ENCODE results near the gene STK17B. TPM values are rescaled to one million over a fixed set of nuclear protein-coding genes. Genes with fewer than 3 reads are reported as not detected.

The STK17B gene
- polyA plus RNA-seq, 2 donors = 2.2 to 2.9 TPM

DNA sequence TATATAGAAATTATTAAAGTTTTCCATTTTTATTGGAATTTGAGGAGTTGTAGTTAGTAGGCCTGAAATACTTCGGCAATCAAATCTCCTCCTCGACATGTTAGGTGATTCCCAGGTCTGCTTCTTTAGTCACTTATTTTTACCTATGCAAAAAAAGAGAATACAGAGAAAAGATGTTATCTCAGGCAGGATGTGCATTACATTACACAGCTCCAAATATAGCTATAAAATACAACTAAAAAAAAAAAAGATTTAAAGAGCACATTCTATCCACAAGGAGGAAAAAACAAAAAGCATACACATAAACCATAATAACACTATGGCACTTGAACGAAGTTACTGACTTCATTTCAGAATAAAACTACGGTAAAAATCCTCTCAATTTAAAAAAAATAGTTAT is 8.1 kb downstream of the STK17B start:
- Histone ChIP-seq H3K9me3 (ENCODE audit: control insufficient read depth in 2 of 2, insufficient read depth in 1 of 2, low read depth in 1 of 2, low read length in 1 of 2) (no peaks in the 10 kb centered on the region), H3K27ac (ENCODE audit: low read depth in 2 of 2, low read length in 1 of 2) (no peak overlapping the region), H3K36me3 (ENCODE audit: control insufficient read depth in 2 of 2, insufficient read depth in 2 of 2, low read length in 1 of 2) (no peaks in the 10 kb centered on the region), H3K4me1 (ENCODE audit: control insufficient read depth in 2 of 2, insufficient read depth in 2 of 2, low read length in 1 of 2) (no peaks in the 10 kb centered on the region), H3K4me3 (ENCODE audit: low read depth in 1 of 2, low read length in 2 of 2) (no peak overlapping the region), H3K27me3 (ENCODE audit: control insufficient read depth in 1 of 2, insufficient read depth in 2 of 2, low read length in 2 of 2) (no peaks in the 10 kb centered on the region)
- 65 to 70% methylated on average over 4 of the region's 4 CpGs for WGBS, 2 donors

GRCh38 chr2:196162586-196163175 is 8.7 kb downstream of the STK17B start:
- Histone ChIP-seq H3K27ac (ENCODE audit: low read depth in 2 of 2, low read length in 1 of 2) (peak overlapping the region in 1 of 2 donors; percentile 29), H3K27me3 (ENCODE audit: control insufficient read depth in 1 of 2, insufficient read depth in 2 of 2, low read length in 2 of 2) (no peaks in the 10 kb centered on the region), H3K36me3 (ENCODE audit: control insufficient read depth in 2 of 2, insufficient read depth in 2 of 2, low read length in 1 of 2) (no peaks in the 10 kb centered on the region), H3K9me3 (ENCODE audit: control insufficient read depth in 2 of 2, insufficient read depth in 1 of 2, low read depth in 1 of 2, low read length in 1 of 2) (no peaks in the 10 kb centered on the region), H3K4me3 (ENCODE audit: low read depth in 1 of 2, low read length in 2 of 2) (no peak overlapping the region), H3K4me1 (ENCODE audit: control insufficient read depth in 2 of 2, insufficient read depth in 2 of 2, low read length in 1 of 2) (no peaks in the 10 kb centered on the region)
- 83 to 91% methylated on average over 6 of the region's 6 CpGs for WGBS, 2 donors

GRCh38 chr2:196160946-196161345 is 10.4 kb downstream of the STK17B start:
- Histone ChIP-seq H3K4me3 (ENCODE audit: low read depth in 1 of 2, low read length in 2 of 2) (no peak overlapping the region), H3K4me1 (ENCODE audit: control insufficient read depth in 2 of 2, insufficient read depth in 2 of 2, low read length in 1 of 2) (no peaks in the 10 kb centered on the region), H3K27ac (ENCODE audit: low read depth in 2 of 2, low read length in 1 of 2) (no peak overlapping the region), H3K9me3 (ENCODE audit: control insufficient read depth in 2 of 2, insufficient read depth in 1 of 2, low read depth in 1 of 2, low read length in 1 of 2) (no peaks in the 10 kb centered on the region), H3K27me3 (ENCODE audit: control insufficient read depth in 1 of 2, insufficient read depth in 2 of 2, low read length in 2 of 2) (no peaks in the 10 kb centered on the region), H3K36me3 (ENCODE audit: control insufficient read depth in 2 of 2, insufficient read depth in 2 of 2, low read length in 1 of 2) (no peaks in the 10 kb centered on the region)
- 78 to 81% methylated on average over 4 of the region's 4 CpGs for WGBS, 2 donors

GRCh38 chr2:196160101-196160500 is 11.3 kb downstream of the STK17B start:
- H3K4me3 ChIP-seq (ENCODE audit: low read depth in 1 of 2, low read length in 2 of 2) = no peak overlapping the region
- H3K4me1 ChIP-seq (ENCODE audit: control insufficient read depth in 2 of 2, insufficient read depth in 2 of 2, low read length in 1 of 2) = no peaks in the 10 kb centered on the region
- H3K27ac ChIP-seq (ENCODE audit: low read depth in 2 of 2, low read length in 1 of 2) = no peak overlapping the region
- H3K9me3 ChIP-seq (ENCODE audit: control insufficient read depth in 2 of 2, insufficient read depth in 1 of 2, low read depth in 1 of 2, low read length in 1 of 2) = no peaks in the 10 kb centered on the region
- 46 to 70% methylated on average over 3 of the region's 3 CpGs for WGBS, 2 donors
- H3K36me3 ChIP-seq (ENCODE audit: control insufficient read depth in 2 of 2, insufficient read depth in 2 of 2, low read length in 1 of 2) = no peaks in the 10 kb centered on the region
- no peaks in the 10 kb centered on the region for H3K27me3 ChIP-seq (ENCODE audit: control insufficient read depth in 1 of 2, insufficient read depth in 2 of 2, low read length in 2 of 2)

GRCh38 chr2:196159221-196159892 is 12.0 kb downstream of the STK17B start:
- Histone ChIP-seq H3K9me3 (ENCODE audit: control insufficient read depth in 2 of 2, insufficient read depth in 1 of 2, low read depth in 1 of 2, low read length in 1 of 2) (no peaks in the 10 kb centered on the region), H3K36me3 (ENCODE audit: control insufficient read depth in 2 of 2, insufficient read depth in 2 of 2, low read length in 1 of 2) (no peaks in the 10 kb centered on the region), H3K4me1 (ENCODE audit: control insufficient read depth in 2 of 2, insufficient read depth in 2 of 2, low read length in 1 of 2) (no peaks in the 10 kb centered on the region), H3K27ac (ENCODE audit: low read depth in 2 of 2, low read length in 1 of 2) (peak overlapping the region in 1 of 2 donors; percentile 63), H3K4me3 (ENCODE audit: low read depth in 1 of 2, low read length in 2 of 2) (no peak overlapping the region), H3K27me3 (ENCODE audit: control insufficient read depth in 1 of 2, insufficient read depth in 2 of 2, low read length in 2 of 2) (no peaks in the 10 kb centered on the region)
- 78 to 80% methylated on average over 5 of the region's 5 CpGs for WGBS, 2 donors

- WGBS, 2 donors = 25 to 27% methylated on average over 2 of the region's 2 CpGs
- H3K27me3 ChIP-seq (ENCODE audit: control insufficient read depth in 1 of 2, insufficient read depth in 2 of 2, low read length in 2 of 2) = no peaks in the 10 kb centered on the region
- no peaks in the 10 kb centered on the region for H3K36me3 ChIP-seq (ENCODE audit: control insufficient read depth in 2 of 2, insufficient read depth in 2 of 2, low read length in 1 of 2)
- H3K9me3 ChIP-seq (ENCODE audit: control insufficient read depth in 2 of 2, insufficient read depth in 1 of 2, low read depth in 1 of 2, low read length in 1 of 2) = no peaks in the 10 kb centered on the region
- no peaks in the 10 kb centered on the region for H3K4me1 ChIP-seq (ENCODE audit: control insufficient read depth in 2 of 2, insufficient read depth in 2 of 2, low read length in 1 of 2)
- H3K4me3 ChIP-seq (ENCODE audit: low read depth in 1 of 2, low read length in 2 of 2) = no peak overlapping the region
- H3K27ac ChIP-seq (ENCODE audit: low read depth in 2 of 2, low read length in 1 of 2) = no peak overlapping the region
Observed at GRCh38 chr2:196155575-196155974, 15.8 kb downstream of the STK17B start.

DNA sequence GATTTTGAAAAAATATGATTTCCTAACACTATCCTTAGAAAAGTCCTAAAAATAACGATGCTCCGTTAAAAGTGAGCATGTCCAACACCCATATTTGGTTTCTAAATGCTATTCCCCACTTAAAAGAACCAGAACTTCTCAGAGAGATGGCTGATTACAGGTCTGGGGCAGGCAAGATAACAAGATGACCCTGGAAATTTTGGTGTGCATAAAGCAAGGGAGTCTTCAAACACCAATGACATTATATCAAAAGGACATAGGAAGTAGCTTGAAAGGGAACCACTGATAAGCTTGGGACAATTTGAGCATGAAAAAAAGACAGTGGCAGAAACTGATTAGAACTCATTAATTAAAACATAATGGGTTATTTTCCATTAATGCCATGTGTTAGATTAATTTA is 17.9 kb downstream of the STK17B start:
- Histone ChIP-seq H3K27me3 (ENCODE audit: control insufficient read depth in 1 of 2, insufficient read depth in 2 of 2, low read length in 2 of 2) (no peaks in the 10 kb centered on the region), H3K4me3 (ENCODE audit: low read depth in 1 of 2, low read length in 2 of 2) (no peak overlapping the region), H3K36me3 (ENCODE audit: control insufficient read depth in 2 of 2, insufficient read depth in 2 of 2, low read length in 1 of 2) (no peaks in the 10 kb centered on the region), H3K9me3 (ENCODE audit: control insufficient read depth in 2 of 2, insufficient read depth in 1 of 2, low read depth in 1 of 2, low read length in 1 of 2) (no peaks in the 10 kb centered on the region), H3K4me1 (ENCODE audit: control insufficient read depth in 2 of 2, insufficient read depth in 2 of 2, low read length in 1 of 2) (no peaks in the 10 kb centered on the region), H3K27ac (ENCODE audit: low read depth in 2 of 2, low read length in 1 of 2) (no peak overlapping the region)
- 94 to 96% methylated on average over 2 of the region's 2 CpGs for WGBS, 2 donors

DNA sequence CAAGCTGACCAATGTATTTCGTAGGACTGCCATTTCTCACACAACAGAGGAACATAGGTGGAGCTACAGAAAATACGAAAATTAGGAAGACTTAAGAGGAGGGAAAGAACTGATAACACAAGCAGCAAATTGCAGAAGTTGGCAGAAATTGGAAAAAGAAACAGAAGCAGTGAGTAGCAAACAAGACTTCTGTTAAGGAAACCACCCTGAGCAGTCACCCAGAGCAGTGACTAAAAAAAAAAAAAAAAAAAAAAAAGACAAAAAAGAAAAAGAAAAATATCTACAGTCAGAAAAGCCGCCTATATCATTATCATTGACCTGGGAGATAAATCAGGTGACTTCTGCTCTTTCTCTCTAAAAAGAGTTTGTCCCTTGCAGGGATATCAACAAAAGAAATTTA is 21.4 kb downstream of the STK17B start:
- Histone ChIP-seq H3K36me3 (ENCODE audit: control insufficient read depth in 2 of 2, insufficient read depth in 2 of 2, low read length in 1 of 2) (no peaks in the 10 kb centered on the region), H3K4me3 (ENCODE audit: low read depth in 1 of 2, low read length in 2 of 2) (no peak overlapping the region), H3K27ac (ENCODE audit: low read depth in 2 of 2, low read length in 1 of 2) (no peak overlapping the region), H3K9me3 (ENCODE audit: control insufficient read depth in 2 of 2, insufficient read depth in 1 of 2, low read depth in 1 of 2, low read length in 1 of 2) (no peaks in the 10 kb centered on the region), H3K4me1 (ENCODE audit: control insufficient read depth in 2 of 2, insufficient read depth in 2 of 2, low read length in 1 of 2) (no peaks in the 10 kb centered on the region), H3K27me3 (ENCODE audit: control insufficient read depth in 1 of 2, insufficient read depth in 2 of 2, low read length in 2 of 2) (no peaks in the 10 kb centered on the region)
- WGBS, 2 donors = 67 to 71% methylated on average over 3 of the region's 3 CpGs

- Histone ChIP-seq H3K36me3 (ENCODE audit: control insufficient read depth in 2 of 2, insufficient read depth in 2 of 2, low read length in 1 of 2) (no peaks in the 10 kb centered on the region), H3K27ac (ENCODE audit: low read depth in 2 of 2, low read length in 1 of 2) (no peak overlapping the region), H3K4me1 (ENCODE audit: control insufficient read depth in 2 of 2, insufficient read depth in 2 of 2, low read length in 1 of 2) (no peaks in the 10 kb centered on the region), H3K9me3 (ENCODE audit: control insufficient read depth in 2 of 2, insufficient read depth in 1 of 2, low read depth in 1 of 2, low read length in 1 of 2) (no peaks in the 10 kb centered on the region), H3K4me3 (ENCODE audit: low read depth in 1 of 2, low read length in 2 of 2) (no peak overlapping the region), H3K27me3 (ENCODE audit: control insufficient read depth in 1 of 2, insufficient read depth in 2 of 2, low read length in 2 of 2) (no peaks in the 10 kb centered on the region)
- WGBS, 2 donors = 80 to 82% methylated on average over 2 of the region's 2 CpGs
Observed at GRCh38 chr2:196148736-196149135, 22.6 kb downstream of the STK17B start.

- Histone ChIP-seq H3K36me3 (ENCODE audit: control insufficient read depth in 2 of 2, insufficient read depth in 2 of 2, low read length in 1 of 2) (no peaks in the 10 kb centered on the region), H3K27ac (ENCODE audit: low read depth in 2 of 2, low read length in 1 of 2) (no peak overlapping the region), H3K9me3 (ENCODE audit: control insufficient read depth in 2 of 2, insufficient read depth in 1 of 2, low read depth in 1 of 2, low read length in 1 of 2) (no peaks in the 10 kb centered on the region), H3K4me1 (ENCODE audit: control insufficient read depth in 2 of 2, insufficient read depth in 2 of 2, low read length in 1 of 2) (no peaks in the 10 kb centered on the region), H3K27me3 (ENCODE audit: control insufficient read depth in 1 of 2, insufficient read depth in 2 of 2, low read length in 2 of 2) (no peaks in the 10 kb centered on the region), H3K4me3 (ENCODE audit: low read depth in 1 of 2, low read length in 2 of 2) (no peak overlapping the region)
- WGBS, 2 donors = 85 to 91% methylated on average over 2 of the region's 2 CpGs
Observed at GRCh38 chr2:196145256-196145655, 26.1 kb downstream of the STK17B start.
